22Rv1 (cell line): ENCODE results near the gene HEPH.
"Not testable (repeated sequence)": the region's sequence is repeated elsewhere in the genome, so short reads cannot be mapped to it uniquely, and the experiment has no call there.

Experiments
- H3K27ac ChIP-seq: fragments of 450-650 bp; 2 replicates; pipeline ENCODE4 v1.5.1; 2017
- CTCF ChIP-seq: fragments of 450-650 bp; IDR thresholded peaks from 2 replicates; pipeline ENCODE4 v1.5.1; 2017; ENCODE audit warnings: mild to moderate bottlenecking
- ZFX ChIP-seq: fragments of 450-650 bp; IDR thresholded peaks from 2 replicates; pipeline ENCODE4 v1.6.1; 2017; ENCODE audit warnings: antibody characterized with exemption, borderline replicate concordance

HEPH gene

GRCh38 chrX:66163849-66164411 lies at the start of gene HEPH:
TSS of gene HEPH (plus strand) at chrX:66164247. CDS start at chrX:66170571, 6,324 bp downstream.
- H3K27ac ChIP-seq: no peak within 1 kb of the TSS
- TF ChIP-seq CTCF (no peak), ZFX (no peak)

- H3K27ac ChIP-seq: not testable (repeated sequence)
These were observed 45.3 kb upstream of the HEPH start for GRCh38 chrX:66118722-66119121.

GRCh38 chrX:66121354-66121753 lies 42.7 kb upstream of the HEPH start:
- not testable (repeated sequence) for H3K27ac ChIP-seq

- TF ChIP-seq ZFX (no peak), CTCF (no peak)
- no peak overlapping the region for H3K27ac ChIP-seq
These were observed 37.4 kb upstream of the HEPH start for GRCh38 chrX:66126662-66127061.

GRCh38 chrX:66130469-66130868 lies 33.6 kb upstream of the HEPH start:
- TF ChIP-seq ZFX: no peak
- TF ChIP-seq CTCF: no peak
- H3K27ac ChIP-seq: no peak overlapping the region

- H3K27ac ChIP-seq: not testable (repeated sequence)
These were observed 28.8 kb upstream of the HEPH start for GRCh38 chrX:66135284-66135683.

- no peak for TF ChIP-seq ZFX
- TF ChIP-seq CTCF: no peak
- H3K27ac ChIP-seq: no peak overlapping the region
These were observed 21.7 kb upstream of the HEPH start for GRCh38 chrX:66142351-66142750.

GRCh38 chrX:66144258-66144657 lies 19.8 kb upstream of the HEPH start:
- no peak for TF ChIP-seq CTCF
- no peak for TF ChIP-seq ZFX
- H3K27ac ChIP-seq: no peak overlapping the region

GRCh38 chrX:66149519-66149918 lies 14.5 kb upstream of the HEPH start:
- TF ChIP-seq ZFX (no peak), CTCF (no peak)
- no peak overlapping the region for H3K27ac ChIP-seq
